Chondrocyte (in vitro differentiated cells): ENCODE data around the gene RAB11FIP2. TPM values are rescaled to one million over a fixed set of nuclear protein-coding genes. Genes with fewer than 3 reads are reported as not detected.

Experiments
- DNase-seq: peaks from one replicate; pipeline ENCODE4 v3.0.0; 2021; ENCODE audit warnings: mixed read lengths, low spot score
- H3K27ac Mint-ChIP-seq: one replicate; pipeline ENCODE4 v1.8.0; 2021; ENCODE audit warnings: mild to moderate bottlenecking, moderate library complexity, mixed read lengths; ENCODE audit not compliant: unreplicated experiment
- H3K27me3 Mint-ChIP-seq: 2 replicates; pipeline ENCODE4 v1.8.0; 2021; ENCODE audit warnings: low read depth, mixed read lengths
- H3K36me3 Mint-ChIP-seq: 2 replicates; pipeline ENCODE4 v1.8.0; 2021; ENCODE audit warnings: low read depth, mixed read lengths
- H3K4me1 Mint-ChIP-seq: 2 replicates; pipeline ENCODE4 v1.8.0; 2021; ENCODE audit warnings: low read depth, mild to moderate bottlenecking, mixed read lengths
- H3K4me3 Mint-ChIP-seq: one replicate; pipeline ENCODE4 v1.8.0; 2021; ENCODE audit warnings: mild to moderate bottlenecking, moderate library complexity, mixed read lengths; ENCODE audit not compliant: unreplicated experiment
- H3K9me3 Mint-ChIP-seq: 2 replicates; pipeline ENCODE4 v1.8.0; 2021; ENCODE audit warnings: low read depth, mixed read lengths
- total RNA-seq: library from RNA; stranded (reverse); gene quantifications from 3 replicates; pipeline ENCODE4 v1.2.1, GENCODE V29; 2021
- TF ChIP-seq, protein P1 (sequence below): fragments of 200-600 bp; sonication (generic); IDR thresholded peaks from 2 replicates; pipeline ENCODE4 v1.5.0; 2021; ENCODE audit warnings: antibody characterized with exemption, mild to moderate bottlenecking, moderate library complexity

Gene RAB11FIP2
- total RNA-seq, 1 donor from 2014 or later = 20.9 TPM

DNA sequence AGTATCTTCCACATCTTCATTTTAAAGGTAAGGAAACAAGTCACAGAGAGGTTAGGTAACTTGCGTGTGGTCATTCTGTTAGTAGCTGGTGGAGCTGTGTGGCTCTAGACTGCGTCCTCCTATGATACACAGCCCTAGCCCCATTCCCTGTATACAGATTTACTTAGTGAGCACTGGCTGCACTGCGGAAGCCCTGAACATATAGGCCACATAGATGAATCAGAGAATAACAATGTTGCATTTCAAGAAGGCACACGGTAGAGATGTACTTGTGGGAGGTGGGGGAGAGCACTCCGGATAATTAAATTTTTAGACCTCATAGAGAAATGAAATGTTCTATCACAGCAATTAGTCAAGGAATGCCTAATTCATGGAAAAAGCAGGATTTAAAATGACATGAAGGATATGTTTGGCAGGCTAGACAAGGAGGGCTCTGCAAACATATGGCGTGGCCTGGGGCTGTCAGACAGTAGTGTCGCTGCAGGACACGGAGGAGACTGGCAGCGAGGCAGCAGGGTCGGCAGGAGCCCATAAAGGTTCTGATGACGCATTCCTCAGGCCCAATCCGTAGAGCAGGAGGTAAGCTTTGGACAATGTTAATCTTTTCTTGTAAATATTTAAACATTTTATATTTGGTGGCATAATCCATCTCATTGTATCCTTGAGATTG lies 29.5 kb downstream of the RAB11FIP2 start:
- Mint-ChIP-seq H3K27me3 (no peaks in the 10 kb centered on the region), H3K36me3 (peaks cover 3% of the 10 kb centered on the region), H3K4me3 (no peak overlapping the region), H3K9me3 (no peaks in the 10 kb centered on the region), H3K4me1 (no peaks in the 10 kb centered on the region), H3K27ac (no peak overlapping the region)
- TF ChIP-seq, protein P1, sequence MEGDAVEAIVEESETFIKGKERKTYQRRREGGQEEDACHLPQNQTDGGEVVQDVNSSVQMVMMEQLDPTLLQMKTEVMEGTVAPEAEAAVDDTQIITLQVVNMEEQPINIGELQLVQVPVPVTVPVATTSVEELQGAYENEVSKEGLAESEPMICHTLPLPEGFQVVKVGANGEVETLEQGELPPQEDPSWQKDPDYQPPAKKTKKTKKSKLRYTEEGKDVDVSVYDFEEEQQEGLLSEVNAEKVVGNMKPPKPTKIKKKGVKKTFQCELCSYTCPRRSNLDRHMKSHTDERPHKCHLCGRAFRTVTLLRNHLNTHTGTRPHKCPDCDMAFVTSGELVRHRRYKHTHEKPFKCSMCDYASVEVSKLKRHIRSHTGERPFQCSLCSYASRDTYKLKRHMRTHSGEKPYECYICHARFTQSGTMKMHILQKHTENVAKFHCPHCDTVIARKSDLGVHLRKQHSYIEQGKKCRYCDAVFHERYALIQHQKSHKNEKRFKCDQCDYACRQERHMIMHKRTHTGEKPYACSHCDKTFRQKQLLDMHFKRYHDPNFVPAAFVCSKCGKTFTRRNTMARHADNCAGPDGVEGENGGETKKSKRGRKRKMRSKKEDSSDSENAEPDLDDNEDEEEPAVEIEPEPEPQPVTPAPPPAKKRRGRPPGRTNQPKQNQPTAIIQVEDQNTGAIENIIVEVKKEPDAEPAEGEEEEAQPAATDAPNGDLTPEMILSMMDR = no peak
- no peak for DNase-seq

DNA sequence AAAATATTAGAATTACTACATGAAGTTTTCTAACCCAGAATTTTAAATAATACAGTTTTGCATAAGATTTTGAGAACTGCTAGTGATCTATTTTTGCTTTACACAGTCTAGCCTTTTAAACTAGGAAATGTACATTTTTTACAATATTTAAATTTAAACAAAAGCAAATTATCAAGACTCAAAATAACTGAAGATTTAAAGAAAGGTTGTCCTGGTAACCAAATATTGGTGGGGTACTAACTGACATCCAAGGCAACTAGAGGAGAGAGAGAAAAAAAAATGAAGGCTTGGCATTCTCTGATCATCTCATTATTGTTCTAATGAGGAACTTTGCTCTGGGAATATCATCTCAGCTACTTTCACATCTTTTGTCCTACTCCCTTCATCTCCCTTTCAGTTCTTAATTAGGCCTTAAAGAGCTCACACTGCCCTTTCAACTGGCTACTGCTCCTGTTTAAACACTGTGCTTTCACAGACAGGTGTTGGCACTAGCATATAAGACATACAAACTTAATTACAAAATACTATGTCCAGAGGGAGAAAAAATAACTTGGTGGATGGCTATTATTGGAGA lies 33.7 kb downstream of the RAB11FIP2 start:
- Mint-ChIP-seq H3K4me3 (no peak overlapping the region), H3K9me3 (no peaks in the 10 kb centered on the region), H3K27ac (no peak overlapping the region), H3K36me3 (peaks cover 8% of the 10 kb centered on the region), H3K4me1 (no peaks in the 10 kb centered on the region), H3K27me3 (no peaks in the 10 kb centered on the region)
- DNase-seq = no peak
- TF ChIP-seq, protein P1 = no peak

DNA sequence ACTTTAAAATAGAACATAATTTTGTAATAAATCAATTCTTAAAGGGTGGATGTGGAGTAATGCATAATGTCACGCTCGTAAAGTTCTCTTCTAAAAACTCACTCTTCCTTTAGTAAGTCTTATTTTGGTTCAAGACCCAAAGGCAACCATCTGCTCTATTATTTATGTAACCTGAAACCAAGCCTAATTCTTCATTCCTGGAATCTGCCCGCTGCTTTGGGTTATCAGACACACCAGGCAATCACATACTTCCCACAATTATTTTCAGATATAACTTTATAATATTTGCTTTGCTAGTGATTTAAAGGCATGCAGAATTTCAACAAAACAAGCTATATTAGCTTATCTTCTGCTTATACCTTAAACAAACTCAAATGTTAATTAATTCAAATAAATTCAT lies 39.0 kb downstream of the RAB11FIP2 start:
- no peak overlapping the region for H3K27ac Mint-ChIP-seq
- TF ChIP-seq, protein P1 = no peak
- no peak for DNase-seq
- H3K27me3 Mint-ChIP-seq = no peaks in the 10 kb centered on the region
- no peaks in the 10 kb centered on the region for H3K4me1 Mint-ChIP-seq
- peaks cover 18% of the 10 kb centered on the region for H3K36me3 Mint-ChIP-seq
- no peak overlapping the region for H3K4me3 Mint-ChIP-seq
- no peaks in the 10 kb centered on the region for H3K9me3 Mint-ChIP-seq

DNA sequence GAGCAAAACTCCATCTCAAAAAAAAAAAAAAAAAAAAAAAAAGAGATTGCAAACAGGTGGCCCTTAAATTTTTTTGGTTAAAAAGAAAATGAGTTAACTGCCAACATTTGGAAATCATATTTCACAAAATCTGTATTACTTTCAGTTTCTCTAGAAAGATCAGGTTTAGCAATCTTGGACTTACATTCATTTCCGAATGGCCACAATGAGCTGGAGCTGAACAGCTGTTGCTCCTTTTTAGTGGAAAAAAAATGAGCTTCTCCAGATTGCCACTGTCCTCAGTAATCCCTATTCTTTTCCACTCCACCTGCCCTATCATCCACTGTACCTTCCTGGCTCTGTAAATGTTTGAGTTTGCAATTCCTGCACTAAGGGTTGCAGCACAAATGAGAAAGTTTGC lies 43.6 kb downstream of the RAB11FIP2 start:
- H3K9me3 Mint-ChIP-seq = no peaks in the 10 kb centered on the region
- H3K36me3 Mint-ChIP-seq = peaks cover 15% of the 10 kb centered on the region
- H3K4me1 Mint-ChIP-seq = no peaks in the 10 kb centered on the region
- DNase-seq = no peak
- no peak overlapping the region for H3K27ac Mint-ChIP-seq
- H3K27me3 Mint-ChIP-seq = no peaks in the 10 kb centered on the region
- TF ChIP-seq, protein P1 = no peak
- H3K4me3 Mint-ChIP-seq = no peak overlapping the region

DNA sequence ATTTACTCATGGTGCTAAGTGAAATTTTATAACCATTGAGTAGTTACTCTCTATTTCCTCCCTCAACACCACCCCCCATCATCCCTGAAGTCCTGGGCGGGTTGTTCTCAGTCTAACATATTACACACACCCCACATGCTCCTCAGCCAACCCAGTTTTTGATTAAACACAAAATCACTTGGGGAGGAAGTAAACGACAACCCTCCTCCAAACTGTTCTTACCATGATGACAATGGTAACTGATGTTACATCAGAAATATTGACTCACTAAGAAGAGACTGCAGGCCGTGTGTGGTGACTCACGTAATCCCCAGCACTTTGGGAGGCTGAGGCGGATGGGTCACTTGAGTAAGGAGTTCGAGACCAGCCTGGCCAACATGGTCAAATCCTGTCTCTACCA lies 44.2 kb downstream of the RAB11FIP2 start:
- H3K4me1 Mint-ChIP-seq = no peaks in the 10 kb centered on the region
- no peak for DNase-seq
- no peak overlapping the region for H3K27ac Mint-ChIP-seq
- H3K36me3 Mint-ChIP-seq = peaks cover 15% of the 10 kb centered on the region
- no peaks in the 10 kb centered on the region for H3K9me3 Mint-ChIP-seq
- no peak overlapping the region for H3K4me3 Mint-ChIP-seq
- no peaks in the 10 kb centered on the region for H3K27me3 Mint-ChIP-seq
- TF ChIP-seq, protein P1 = no peak
